Activated effector memory CD4-positive, alpha-beta T cell treated with anti-CD3 and anti-CD28 coated beads, Interleukin-2, amount 50 U/mL, for 16 hours (primary cell): ENCODE measurements around the gene ROR2.

ENCODE experiments used
- DNase-seq: peaks from one replicate; pipeline ENCODE4 v3.0.0-alpha.2; 2020

The ROR2 gene

DNA sequence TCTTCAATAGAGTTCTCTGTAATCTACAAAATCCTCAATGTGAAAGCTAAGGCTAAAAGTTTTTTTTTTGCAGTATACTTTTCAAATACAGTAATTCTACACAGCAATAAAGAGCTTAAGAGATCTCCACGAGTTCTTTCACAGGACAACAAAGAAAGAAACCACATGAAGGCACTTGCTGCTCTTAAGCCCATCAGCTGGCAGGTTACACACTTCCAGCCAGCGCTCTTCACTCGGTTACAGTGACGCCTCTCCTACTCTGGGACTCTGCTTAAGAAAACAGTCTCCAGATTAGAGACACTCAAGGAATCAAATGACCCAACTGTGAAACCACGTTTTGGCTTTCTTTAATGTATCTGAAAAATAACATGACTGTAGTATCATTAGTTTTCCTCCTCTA is 85.0 kb downstream of the ROR2 start:
- DNase-seq = no peak

DNA sequence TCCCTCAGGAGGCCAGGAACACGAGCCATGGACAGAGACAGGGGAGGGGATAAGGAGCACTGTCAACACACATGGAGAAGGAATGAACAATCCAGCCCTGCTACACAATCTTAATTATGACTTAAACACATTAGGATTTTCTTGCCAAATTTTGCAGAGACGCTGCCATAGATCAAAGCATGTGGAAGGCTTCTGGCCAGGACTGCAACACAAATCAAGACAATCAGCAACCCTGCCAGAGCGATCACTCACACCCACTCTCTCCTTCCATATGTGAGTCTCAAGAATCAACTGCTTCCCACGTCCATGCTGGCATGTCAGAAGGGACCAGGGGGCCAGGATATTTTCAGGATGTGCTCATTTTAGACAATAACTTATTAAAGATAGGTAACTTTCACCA is 85.6 kb downstream of the ROR2 start:
- no peak for DNase-seq

- no peak for DNase-seq
Observed at GRCh38 chr9:91863469-91863868, 86.6 kb downstream of the ROR2 start.

DNA sequence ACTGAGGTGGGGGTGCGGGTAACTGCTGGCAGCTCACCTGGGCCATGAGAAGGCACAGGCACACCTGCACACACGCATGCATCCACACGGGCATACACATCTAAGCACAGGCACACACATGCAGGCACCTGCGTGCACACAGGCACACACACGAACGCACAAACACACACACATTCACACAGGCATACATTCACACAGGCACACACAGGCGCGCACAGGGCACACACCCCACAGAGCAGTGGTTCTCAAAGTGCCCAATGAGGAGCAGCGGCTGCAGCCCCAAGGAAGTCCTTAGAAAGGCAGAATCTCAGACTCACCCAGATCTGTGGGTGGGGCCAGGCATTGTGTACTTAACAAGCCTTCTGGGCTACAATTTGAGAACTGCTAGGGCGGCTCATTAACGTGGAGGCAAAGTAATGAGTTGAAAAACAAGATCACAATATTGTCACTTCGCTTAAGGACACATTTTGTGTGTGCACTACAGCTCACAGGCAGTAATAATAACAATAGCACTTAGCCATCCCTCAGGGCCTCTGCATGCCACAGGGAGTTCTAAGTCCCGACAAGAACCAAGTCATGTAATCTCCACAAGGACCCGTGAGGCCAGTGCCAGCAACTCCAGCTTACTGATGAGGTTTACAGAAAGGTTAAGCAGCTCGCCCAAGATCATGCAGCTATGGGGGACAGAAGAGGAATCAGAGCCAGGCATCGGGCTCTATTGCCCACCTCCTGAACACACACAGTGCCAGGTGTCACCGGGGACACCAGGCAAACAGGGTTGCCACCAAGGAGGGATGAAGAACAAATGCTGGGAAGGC is 91.6 kb downstream of the ROR2 start:
- no peak for DNase-seq

DNA sequence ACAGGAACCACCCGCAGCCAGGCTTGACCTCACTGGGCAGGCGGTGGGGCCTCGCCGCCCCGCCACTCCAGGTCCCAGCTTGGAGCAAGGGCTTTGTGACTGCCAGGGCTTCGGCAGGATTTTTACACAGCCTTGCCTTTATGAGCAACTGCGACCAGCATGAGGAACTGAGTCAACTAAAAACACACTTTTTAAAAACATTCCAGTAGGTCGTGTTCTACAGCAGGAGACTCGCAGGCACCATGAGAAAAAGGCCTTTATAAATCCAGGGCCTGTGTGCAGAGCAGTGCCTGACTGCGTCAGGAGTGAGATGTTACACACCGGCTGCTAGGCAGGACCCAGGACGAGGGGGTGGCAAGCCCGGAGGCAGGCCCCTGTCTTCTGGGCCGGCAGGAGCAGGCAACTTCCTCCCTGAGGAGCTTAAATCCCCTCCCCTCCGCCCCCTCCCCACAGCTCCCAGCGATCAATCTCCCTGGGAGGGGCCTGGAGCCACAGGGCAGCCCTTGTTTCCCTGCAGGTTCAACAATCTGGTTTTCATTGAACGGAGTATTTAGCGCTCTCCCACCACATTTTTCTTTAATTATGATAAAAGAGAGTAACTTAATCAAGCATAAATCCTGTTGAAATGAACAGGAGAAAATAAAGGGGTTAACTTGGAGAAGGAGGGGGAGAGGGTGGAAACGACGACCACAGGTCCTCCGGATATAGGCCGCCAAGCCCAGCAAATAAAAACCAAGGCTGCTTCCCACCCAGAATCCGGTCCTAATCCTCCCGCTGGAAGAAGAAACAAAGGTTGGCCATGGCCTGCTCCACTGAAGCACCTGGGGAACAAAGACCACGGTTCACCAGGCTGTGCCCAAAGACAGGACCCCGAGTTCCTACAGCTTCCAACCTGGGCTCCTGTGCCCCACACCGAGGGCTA is 92.5 kb downstream of the ROR2 start:
- no peak for DNase-seq

- no peak for DNase-seq
Observed at GRCh38 chr9:91856419-91856818, 93.6 kb downstream of the ROR2 start.

GRCh38 chr9:91855196-91855595 is 94.8 kb downstream of the ROR2 start:
- no peak for DNase-seq

DNA sequence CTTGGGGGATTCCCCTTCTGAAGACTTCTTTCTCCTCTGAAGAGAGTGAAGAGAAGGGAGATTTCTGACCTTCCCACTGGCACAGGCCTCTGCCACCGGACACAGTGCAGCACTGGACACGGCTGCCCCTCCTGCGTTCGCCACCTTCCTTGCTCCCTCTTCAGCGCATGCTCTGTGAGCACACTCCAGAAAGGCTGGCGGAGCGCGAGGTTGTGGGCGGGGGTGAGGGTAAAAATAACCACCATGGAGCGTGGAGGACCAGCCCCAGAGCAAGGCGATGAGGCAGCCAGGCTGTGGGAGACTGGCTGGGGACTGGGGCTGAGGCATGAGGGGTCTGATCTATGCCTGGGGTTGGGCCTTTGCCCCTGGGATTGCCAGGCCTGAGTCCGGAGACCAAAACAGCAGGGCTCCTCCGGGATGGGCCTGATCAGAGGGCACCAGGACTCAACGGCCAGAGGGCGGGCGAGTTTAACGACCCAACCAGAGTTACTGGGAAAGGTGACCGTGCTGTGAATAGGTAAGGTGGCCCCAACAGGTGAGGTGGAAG is 97.2 kb downstream of the ROR2 start:
- no peak for DNase-seq

GRCh38 chr9:91849694-91850093 is 100.3 kb downstream of the ROR2 start:
- DNase-seq = no peak

DNA sequence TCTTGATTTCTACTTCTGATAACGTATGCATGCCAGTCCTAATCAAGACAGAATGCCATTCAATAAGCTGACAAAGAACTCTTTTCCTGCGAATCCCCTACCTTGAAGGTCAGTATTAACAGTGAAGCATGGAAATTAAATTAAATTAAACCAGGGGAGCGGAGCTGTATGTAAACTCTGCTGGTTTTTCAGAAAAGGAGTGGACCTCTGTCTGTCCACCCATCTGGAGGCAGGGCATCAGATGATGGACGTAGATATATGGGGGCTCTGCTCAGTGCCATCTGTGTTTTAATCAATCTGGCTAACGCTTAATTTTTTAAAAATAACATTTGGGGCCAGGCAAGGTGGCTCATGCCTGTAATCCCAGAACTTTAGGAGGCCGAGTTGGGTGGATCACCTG is 101.9 kb downstream of the ROR2 start:
- no peak for DNase-seq

DNA sequence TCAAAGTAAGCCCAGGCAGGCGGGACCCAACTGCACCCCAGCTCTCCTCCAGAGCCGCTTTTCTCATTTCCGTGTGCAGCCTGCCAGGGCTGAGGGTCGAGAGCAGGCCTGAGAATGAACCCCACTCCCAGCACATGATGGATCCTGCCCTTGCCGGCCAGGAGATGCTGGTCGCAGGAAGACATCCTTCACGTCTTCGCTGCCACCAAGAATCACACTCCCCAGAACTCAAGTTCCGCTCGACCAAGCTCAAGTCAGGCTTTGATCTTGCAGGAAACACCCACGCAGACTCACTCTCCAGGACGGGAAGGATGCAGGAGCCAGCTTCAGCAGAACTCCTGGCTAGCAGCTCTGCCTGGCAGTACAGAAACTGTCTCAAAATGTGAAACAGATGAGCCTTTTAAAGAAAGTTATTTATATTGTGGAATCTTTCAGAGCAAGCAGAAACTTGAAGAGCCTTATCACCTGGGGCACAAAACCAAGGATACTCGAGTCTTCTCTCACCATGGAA is 102.4 kb downstream of the ROR2 start:
- no peak for DNase-seq

DNA sequence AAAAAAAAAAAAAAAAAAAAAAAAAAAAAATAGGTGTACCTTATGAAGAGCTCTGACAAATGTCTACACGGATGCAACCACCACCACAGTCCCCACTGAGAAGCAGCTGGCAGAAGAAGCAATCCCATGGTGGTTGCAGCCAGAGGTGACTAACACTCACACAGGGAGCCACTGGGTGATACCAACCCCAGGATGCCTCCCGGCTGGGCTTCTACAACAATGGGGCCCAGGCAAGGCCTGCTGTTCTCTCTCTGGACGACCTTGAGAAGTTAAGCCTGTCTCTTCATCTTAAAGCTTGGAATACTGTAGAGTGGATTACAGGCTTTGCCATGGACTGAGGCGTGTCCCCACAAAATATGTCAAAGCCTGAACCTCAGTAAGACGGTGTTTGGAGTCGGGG is 104.1 kb downstream of the ROR2 start:
- no peak for DNase-seq

- DNase-seq = no peak
Observed at GRCh38 chr9:91844701-91845291, 105.2 kb downstream of the ROR2 start.

- no peak for DNase-seq
Observed at GRCh38 chr9:91844190-91844589, 105.8 kb downstream of the ROR2 start.

DNA sequence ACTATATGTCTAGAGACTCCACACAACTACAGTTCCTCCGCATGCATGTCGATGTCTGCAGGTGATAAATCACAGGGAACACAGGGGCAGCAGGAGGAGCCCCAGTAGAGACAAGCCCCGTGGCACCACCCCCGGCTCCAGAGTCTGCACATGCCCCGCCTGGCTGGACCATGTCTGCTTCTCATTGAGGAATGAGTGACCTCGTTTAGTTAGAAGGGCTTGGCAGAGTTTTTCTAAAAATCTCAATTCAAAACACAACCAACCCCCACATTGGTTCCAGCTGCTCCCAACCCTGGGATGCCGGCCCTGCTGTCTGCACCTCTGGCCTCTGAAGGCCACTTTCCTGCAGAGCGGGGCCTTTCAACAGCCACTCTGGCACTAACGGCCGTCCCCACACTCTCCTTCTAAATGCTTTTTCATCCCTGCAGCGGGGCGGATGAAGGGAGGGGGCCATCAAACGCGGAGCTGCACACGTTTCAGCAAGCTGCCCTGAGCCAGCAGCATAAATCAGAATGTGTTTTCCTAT is 106.3 kb downstream of the ROR2 start:
- DNase-seq = no peak

DNA sequence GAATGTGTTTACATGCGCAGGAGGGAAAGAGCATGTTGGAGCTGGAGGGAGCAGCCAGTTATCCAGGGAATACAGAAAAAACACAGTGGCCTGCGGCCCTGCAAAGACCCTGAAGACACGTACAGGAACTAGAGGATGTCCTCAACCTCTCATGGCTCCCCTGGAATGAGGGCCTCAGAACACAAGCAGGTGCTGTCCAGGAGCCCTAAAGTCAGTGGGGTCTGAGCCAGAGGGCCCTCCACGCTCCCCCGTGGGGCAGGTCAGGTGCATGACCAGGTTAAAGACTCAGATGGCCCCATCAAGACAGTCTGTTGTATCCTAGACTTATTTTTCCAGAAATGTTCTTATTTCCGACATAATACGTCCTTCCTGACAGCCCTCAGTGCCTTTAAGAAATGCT is 106.9 kb downstream of the ROR2 start:
- DNase-seq = no peak

- no peak for DNase-seq
Observed at GRCh38 chr9:91842358-91843049, 107.5 kb downstream of the ROR2 start.

DNA sequence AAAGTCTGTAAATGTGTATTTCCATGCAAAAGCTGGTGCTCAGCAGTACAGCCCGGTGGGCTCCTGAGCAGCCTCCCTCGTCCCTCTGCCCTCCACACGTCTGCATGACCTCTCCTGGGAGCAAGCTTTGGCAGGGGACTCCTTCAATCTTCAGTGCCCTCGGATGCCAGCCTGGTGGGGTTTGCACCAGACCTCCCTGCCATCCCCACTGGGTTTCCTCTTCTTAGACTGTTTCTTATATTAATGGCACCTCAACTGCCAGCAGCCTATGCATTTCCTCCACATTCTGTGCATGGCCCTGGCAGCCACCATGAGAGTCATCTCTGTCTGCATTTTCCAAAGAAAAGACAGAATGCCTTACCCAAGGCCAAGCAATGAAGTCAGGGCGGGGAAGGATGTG is 108.4 kb downstream of the ROR2 start:
- DNase-seq = no peak

DNA sequence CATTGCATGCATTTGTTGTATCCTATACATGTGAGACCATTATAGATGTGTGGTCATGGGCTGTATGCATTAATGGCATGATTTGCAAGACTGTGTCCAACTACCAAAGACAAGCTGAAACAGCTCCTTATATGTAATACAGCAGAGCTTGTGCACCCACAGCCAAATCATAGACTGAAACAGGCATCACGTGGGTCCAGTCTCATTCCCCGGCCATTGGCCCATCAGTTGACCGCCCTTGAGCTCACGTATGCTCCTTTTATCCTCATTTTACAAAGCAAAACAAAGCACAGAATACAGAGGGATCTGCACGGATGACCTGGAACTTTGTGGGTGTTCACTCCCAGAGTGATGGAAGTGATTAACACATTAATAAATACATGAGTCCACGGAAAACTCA is 109.1 kb downstream of the ROR2 start:
- no peak for DNase-seq

GRCh38 chr9:91840469-91840868 is 109.6 kb downstream of the ROR2 start:
- no peak for DNase-seq

- DNase-seq = peak; percentile 52
Observed at GRCh38 chr9:91839926-91840465, 110.0 kb downstream of the ROR2 start.
